Measurements from ENCODE around the gene PPP1R26. TPM values are rescaled to one million over a fixed set of nuclear protein-coding genes. Genes with fewer than 3 reads are reported as not detected.
"Not testable (repeated sequence)": the region's sequence is repeated elsewhere in the genome, so short reads cannot be mapped to it uniquely, and the experiment has no call there.

PPP1R26 gene
- 9.1 to 19.6 TPM (median 19.5 TPM) in 3 replicates for total RNA-seq
- long read RNA-seq, full-length matches to known transcripts, result 29 of 47 reads
- long read RNA-seq, partial matches to known transcripts, result 7 of 47 reads
- long read RNA-seq, other reads (novel, unspliced or antisense), result 11 of 47 reads

GRCh38 chr9:135479469-135480052 lies at the start of gene PPP1R26:
TSS of gene PPP1R26 (plus strand) at chr9:135479782. CDS start at chr9:135484511, 4,729 bp downstream.
- Mint-ChIP-seq H3K36me3 (ENCODE audit: low read depth) (no peaks in the 10 kb centered on the region), H3K27ac (ENCODE audit: unreplicated experiment) (peak within 1 kb of the TSS; percentile 63), H3K4me3 (ENCODE audit: unreplicated experiment) (peak within 1 kb of the TSS; percentile 76), H3K27me3 (ENCODE audit: low read depth) (peaks cover 3% of the 10 kb centered on the region), H3K4me1 (ENCODE audit: low read depth) (peaks cover 12% of the 10 kb centered on the region), H3K9me3 (ENCODE audit: low read depth) (no peaks in the 10 kb centered on the region)
- DNase-seq (ENCODE audit: low spot score), result no peak
- no peak for TF ChIP-seq CTCF (IDR thresholded peaks at IDR 0.05)

GRCh38 chr9:135437259-135437658 lies 42.3 kb upstream of the PPP1R26 start:
- peaks cover 9% of the 10 kb centered on the region for H3K4me1 Mint-ChIP-seq (ENCODE audit: low read depth)
- H3K36me3 Mint-ChIP-seq (ENCODE audit: low read depth), result peaks cover 3% of the 10 kb centered on the region
- TF ChIP-seq CTCF (IDR thresholded peaks at IDR 0.05), result no peak
- H3K9me3 Mint-ChIP-seq (ENCODE audit: low read depth), result peaks cover 22% of the 10 kb centered on the region
- no peak overlapping the region for H3K27ac Mint-ChIP-seq (ENCODE audit: unreplicated experiment)
- peaks cover 20% of the 10 kb centered on the region for H3K27me3 Mint-ChIP-seq (ENCODE audit: low read depth)
- no peak for DNase-seq (ENCODE audit: low spot score)
- H3K4me3 Mint-ChIP-seq (ENCODE audit: unreplicated experiment), result no peak overlapping the region

- H3K27ac Mint-ChIP-seq (ENCODE audit: unreplicated experiment); DNase-seq (ENCODE audit: low spot score); H3K4me3 Mint-ChIP-seq (ENCODE audit: unreplicated experiment); H3K36me3 Mint-ChIP-seq (ENCODE audit: low read depth); H3K4me1 Mint-ChIP-seq (ENCODE audit: low read depth): not testable (repeated sequence)
- Mint-ChIP-seq H3K9me3 (ENCODE audit: low read depth) (peaks cover 22% of the 10 kb centered on the region), H3K27me3 (ENCODE audit: low read depth) (peaks cover 20% of the 10 kb centered on the region)
Observed at GRCh38 chr9:135437696-135438095, 41.9 kb upstream of the PPP1R26 start.

GRCh38 chr9:135438581-135439232 lies 40.9 kb upstream of the PPP1R26 start:
- not testable (repeated sequence) for H3K36me3 Mint-ChIP-seq (ENCODE audit: low read depth); H3K27ac Mint-ChIP-seq (ENCODE audit: unreplicated experiment); H3K4me1 Mint-ChIP-seq (ENCODE audit: low read depth); H3K4me3 Mint-ChIP-seq (ENCODE audit: unreplicated experiment)
- Mint-ChIP-seq H3K27me3 (ENCODE audit: low read depth) (peaks cover 26% of the 10 kb centered on the region), H3K9me3 (ENCODE audit: low read depth) (peaks cover 21% of the 10 kb centered on the region)
- DNase-seq (ENCODE audit: low spot score), result peak; percentile 20

GRCh38 chr9:135439514-135439913 lies 40.1 kb upstream of the PPP1R26 start:
- H3K4me3 Mint-ChIP-seq (ENCODE audit: unreplicated experiment); DNase-seq (ENCODE audit: low spot score); H3K4me1 Mint-ChIP-seq (ENCODE audit: low read depth); H3K36me3 Mint-ChIP-seq (ENCODE audit: low read depth); H3K27ac Mint-ChIP-seq (ENCODE audit: unreplicated experiment): not testable (repeated sequence)
- H3K9me3 Mint-ChIP-seq (ENCODE audit: low read depth), result peaks cover 19% of the 10 kb centered on the region
- H3K27me3 Mint-ChIP-seq (ENCODE audit: low read depth), result peaks cover 29% of the 10 kb centered on the region

- H3K9me3 Mint-ChIP-seq (ENCODE audit: low read depth), result peaks cover 19% of the 10 kb centered on the region
- H3K27me3 Mint-ChIP-seq (ENCODE audit: low read depth), result peaks cover 29% of the 10 kb centered on the region
- TF ChIP-seq CTCF (IDR thresholded peaks at IDR 0.05), result no peak
- no peak overlapping the region for H3K4me3 Mint-ChIP-seq (ENCODE audit: unreplicated experiment)
- H3K4me1 Mint-ChIP-seq (ENCODE audit: low read depth), result peaks cover 9% of the 10 kb centered on the region
- DNase-seq (ENCODE audit: low spot score), result no peak
- peaks cover 4% of the 10 kb centered on the region for H3K36me3 Mint-ChIP-seq (ENCODE audit: low read depth)
- H3K27ac Mint-ChIP-seq (ENCODE audit: unreplicated experiment), result no peak overlapping the region
Observed at GRCh38 chr9:135439916-135440315, 39.7 kb upstream of the PPP1R26 start.

All from chondrocyte (in vitro differentiated cells).